ENCODE results near the gene RNF168. TPM values are rescaled to one million over a fixed set of nuclear protein-coding genes. Genes with fewer than 3 reads are reported as not detected.
"Not testable (repeated sequence)": the region's sequence is repeated elsewhere in the genome, so short reads cannot be mapped to it uniquely, and the experiment has no call there.

The RNF168 gene
- total RNA-seq (10 to 100 TPM; 16.0 to 32.8 (median 21.1) TPM), polyA plus RNA-seq (10 to 100 TPM in 1 of 2 donors, 1 to 10 TPM in 1; 6.4 to 11.4 TPM)
- long read RNA-seq, donor 1, full-length matches to known transcripts: 2 of 10 reads
- long read RNA-seq, donor 1, partial matches to known transcripts: 4 of 10 reads
- long read RNA-seq, donor 1, other reads (novel, unspliced or antisense): 4 of 10 reads
- long read RNA-seq, donor 2, full-length matches to known transcripts: 5 of 21 reads
- long read RNA-seq, donor 2, partial matches to known transcripts: 10 of 21 reads
- long read RNA-seq, donor 2, other reads (novel, unspliced or antisense): 6 of 21 reads
- long read RNA-seq, donor 3, full-length matches to known transcripts: 5 of 56 reads
- long read RNA-seq, donor 3, partial matches to known transcripts: 9 of 56 reads
- long read RNA-seq, donor 3, other reads (novel, unspliced or antisense): 42 of 56 reads

- H3K4me1 ChIP-seq: peaks cover 0 to 39% (median 27%) of the 10 kb centered on the region in 9 donors
- ATAC-seq (peak; percentile 94 to 97 (median 95)), DNase-seq (peak; percentile 97)
- peaks cover 0 to 13% (median 8%) of the 10 kb centered on the region in 11 donors for H3K9me3 ChIP-seq
- H3K36me3 ChIP-seq: peaks cover 0 to 19% (median 8%) of the 10 kb centered on the region in 9 donors
- peak within 1 kb of the TSS; percentile 66 to 100 (median 92) for H3K4me3 ChIP-seq
- no peak for TF ChIP-seq CTCF (IDR thresholded peaks at IDR 0.05)
- H3K27ac ChIP-seq: peak within 1 kb of the TSS; percentile 72 to 99 (median 97)
- no peaks in the 10 kb centered on the region for H3K27me3 ChIP-seq
- intact Hi-C loops (cut with DNase I): loop anchor here in 2 of 10 donors (5.0 kb wide), 1 partner anchor 71 kb away; the partner anchor contains the start of gene UBXN7 (in 2 of the 2)
- 0 to 1% methylated on average over 75 of the region's 75 CpGs for WGBS, 2 donors
These were observed at the start of gene RNF168 for GRCh38 chr3:196503196-196504076. TSS of gene RNF168 (minus strand) at chr3:196503768. CDS start at chr3:196503173, 595 bp downstream.

GRCh38 chr3:196552253-196552652, 48.7 kb upstream of the RNF168 start:
- peaks cover 0 to 10% (median 0%) of the 10 kb centered on the region in 9 donors for H3K4me1 ChIP-seq
- peaks cover 0 to 17% (median 0%) of the 10 kb centered on the region in 11 donors for H3K9me3 ChIP-seq
- WGBS, 2 donors: 97 to 98% methylated on average over 5 of the region's 5 CpGs
- DNase-seq (no peak), ATAC-seq (no peak)
- H3K27ac ChIP-seq: no peak overlapping the region
- no peak for TF ChIP-seq CTCF (IDR thresholded peaks at IDR 0.05)
- intact Hi-C loops (cut with DNase I): no loop called here
- peaks cover 0 to 20% (median 0%) of the 10 kb centered on the region in 9 donors for H3K36me3 ChIP-seq
- H3K4me3 ChIP-seq: no peak overlapping the region
- H3K27me3 ChIP-seq: no peaks in the 10 kb centered on the region

- H3K4me3 ChIP-seq; H3K27me3 ChIP-seq; H3K4me1 ChIP-seq; H3K27ac ChIP-seq; intact Hi-C loops (cut with DNase I); DNase-seq; ATAC-seq: not testable (repeated sequence)
- peaks cover 0 to 13% (median 0%) of the 10 kb centered on the region in 9 donors for H3K36me3 ChIP-seq
- H3K9me3 ChIP-seq: peaks cover 0 to 17% (median 0%) of the 10 kb centered on the region in 11 donors
- 83 to 90% methylated on average over 3 of the region's 3 CpGs for WGBS, 2 donors
These were observed 46.6 kb upstream of the RNF168 start for GRCh38 chr3:196550172-196550571.

GRCh38 chr3:196549312-196549711, 45.7 kb upstream of the RNF168 start:
- not testable (repeated sequence) for DNase-seq, H3K27me3 ChIP-seq
- H3K9me3 ChIP-seq: peaks cover 0 to 17% (median 0%) of the 10 kb centered on the region in 11 donors

DNA sequence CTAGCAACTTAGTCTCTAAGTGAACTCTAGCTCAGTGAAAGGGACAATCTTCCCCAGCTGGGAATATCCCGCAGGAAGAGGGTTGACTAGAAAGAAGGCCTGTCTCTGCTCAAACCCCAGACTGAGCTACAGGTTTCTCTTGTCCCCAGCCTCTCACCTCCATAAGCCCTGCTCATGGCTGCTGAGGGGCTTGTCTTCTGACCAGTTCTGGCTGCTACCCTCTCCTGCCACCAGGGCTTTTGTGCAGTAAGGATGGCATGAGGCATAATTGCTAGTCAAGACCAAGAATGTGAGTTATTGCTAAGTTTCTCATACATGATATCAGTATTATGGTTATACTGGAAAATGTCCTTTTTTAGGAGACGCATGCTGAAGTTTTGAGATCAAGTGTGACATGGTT, 43.5 kb upstream of the RNF168 start:
- Histone ChIP-seq H3K4me1 (no peaks in the 10 kb centered on the region), H3K4me3 (no peak overlapping the region), H3K27ac (no peak overlapping the region), H3K27me3 (no peaks in the 10 kb centered on the region), H3K36me3 (no peaks in the 10 kb centered on the region), H3K9me3 (peaks cover 0 to 17% (median 0%) of the 10 kb centered on the region in 11 donors)
- ATAC-seq: no peak
- DNase-seq: no peak
- intact Hi-C loops (cut with DNase I): loop anchor here in 1 of 10 donors (10.0 kb wide), 1 partner anchor 418 kb away; the partner anchor contains the start of gene PIGZ
- TF ChIP-seq CTCF (IDR thresholded peaks at IDR 0.05): no peak
- 95 to 97% methylated on average over 2 of the region's 2 CpGs for WGBS, 2 donors

More at GRCh38 chr3:196549312-196549711, 45.7 kb upstream of the RNF168 start:
- H3K27ac ChIP-seq, H3K4me3 ChIP-seq, H3K36me3 ChIP-seq, H3K4me1 ChIP-seq, ATAC-seq: not testable (repeated sequence)
- intact Hi-C loops (cut with DNase I): loop anchor here in 1 of 10 donors (10.0 kb wide), 1 partner anchor 415 kb away; the partner anchor contains the start of gene PIGZ
- 98 to 100% methylated on average over 1 of the region's 1 CpG for WGBS, 2 donors
